GM12801 (cell line): ENCODE data around the gene RRP12.

Experiments used
- CTCF ChIP-seq: IDR thresholded peaks from one replicate; pipeline ENCODE4 v1.5.1; 2011; ENCODE audit warnings: control low read depth; ENCODE audit not compliant: insufficient read length; ENCODE audit errors: extremely low read depth

RRP12 gene

GRCh38 chr10:97385565-97385964, 15.6 kb downstream of the RRP12 start:
- no peak for TF ChIP-seq CTCF

- TF ChIP-seq CTCF: no peak
Measured at GRCh38 chr10:97384641-97385040, 16.5 kb downstream of the RRP12 start.

- no peak for TF ChIP-seq CTCF
Measured at GRCh38 chr10:97384156-97384555, 17.0 kb downstream of the RRP12 start.

- TF ChIP-seq CTCF: no peak
Measured at GRCh38 chr10:97383159-97383558, 18.0 kb downstream of the RRP12 start.

GRCh38 chr10:97381626-97382025, 19.5 kb downstream of the RRP12 start:
- TF ChIP-seq CTCF: no peak

- TF ChIP-seq CTCF: no peak
Measured at GRCh38 chr10:97380516-97380915, 20.6 kb downstream of the RRP12 start.

- TF ChIP-seq CTCF: no peak
Measured at GRCh38 chr10:97378933-97379921, 21.9 kb downstream of the RRP12 start.
